DMS114 treated with DMSO at 0.1 percent for 48 hours (cell line): ENCODE results near the gene H1-8.

Experiments
- DNase-seq: peaks from one replicate; lab custom pipeline; 2025; ENCODE audit not compliant: unreplicated experiment; lab: John Stamatoyannopoulos, UW

The H1-8 gene

DNA sequence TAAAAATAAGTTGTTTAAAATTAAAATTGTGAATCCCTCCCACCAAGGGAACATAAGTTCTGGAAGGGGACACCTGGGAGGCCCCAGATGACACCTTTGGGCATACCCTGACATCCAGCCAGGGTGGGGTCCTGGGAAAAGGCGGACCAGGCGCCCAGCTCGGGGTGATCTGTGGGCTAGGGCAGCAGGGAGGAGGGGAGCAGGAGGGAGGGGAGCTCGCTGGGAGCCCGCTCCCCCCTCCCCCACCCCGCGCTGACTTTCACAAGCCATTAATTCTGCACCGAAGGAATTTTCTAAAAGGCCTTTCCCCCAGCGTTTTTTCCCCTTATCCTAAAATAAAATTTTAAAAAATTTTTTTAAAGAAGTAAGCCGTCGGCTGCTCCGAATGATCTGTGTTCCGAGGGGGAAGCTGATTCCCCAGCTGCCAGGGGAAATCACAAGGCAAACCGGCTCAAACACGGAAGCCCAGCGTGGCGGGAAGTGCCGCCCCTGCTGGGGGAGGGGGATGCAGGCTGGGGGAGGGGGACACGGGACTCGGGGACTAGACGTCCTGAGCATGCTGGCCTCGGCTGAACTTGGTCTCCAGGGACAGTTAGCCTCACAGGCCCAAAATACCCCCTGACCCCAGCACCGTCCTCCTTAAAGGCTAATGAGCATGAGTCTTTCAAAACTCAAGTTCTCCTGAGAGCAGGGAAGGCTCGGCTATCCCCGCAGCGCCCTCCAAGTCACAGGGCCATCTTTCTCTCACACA, 49.6 kb downstream of the H1-8 start:
- no peak for DNase-seq

- no peak for DNase-seq
These were observed 50.2 kb downstream of the H1-8 start for GRCh38 chr3:129593230-129593594.

GRCh38 chr3:129593595-129594339, 50.8 kb downstream of the H1-8 start:
- DNase-seq = no peak

DNA sequence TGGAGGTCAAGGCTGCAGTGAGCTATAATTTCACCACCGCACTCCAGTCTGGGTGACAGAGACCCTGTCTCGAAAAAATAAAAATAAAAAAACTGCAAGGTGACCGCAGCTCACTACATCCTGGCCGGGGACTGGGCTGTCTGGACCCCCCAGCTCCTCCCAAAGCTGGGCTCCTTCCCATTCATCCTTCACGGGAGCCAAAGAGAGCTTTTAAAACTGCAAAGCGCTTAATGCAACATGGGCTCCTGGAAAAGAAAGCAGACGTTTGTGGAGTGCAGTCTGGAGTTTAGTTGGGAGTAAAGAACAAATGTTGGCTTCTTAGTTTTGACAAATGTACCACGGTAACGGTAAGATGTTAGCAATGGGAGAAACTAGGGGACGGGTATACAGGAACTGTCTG, 51.4 kb downstream of the H1-8 start:
- DNase-seq = no peak

- no peak for DNase-seq
These were observed 52.0 kb downstream of the H1-8 start for GRCh38 chr3:129594907-129595390.

DNA sequence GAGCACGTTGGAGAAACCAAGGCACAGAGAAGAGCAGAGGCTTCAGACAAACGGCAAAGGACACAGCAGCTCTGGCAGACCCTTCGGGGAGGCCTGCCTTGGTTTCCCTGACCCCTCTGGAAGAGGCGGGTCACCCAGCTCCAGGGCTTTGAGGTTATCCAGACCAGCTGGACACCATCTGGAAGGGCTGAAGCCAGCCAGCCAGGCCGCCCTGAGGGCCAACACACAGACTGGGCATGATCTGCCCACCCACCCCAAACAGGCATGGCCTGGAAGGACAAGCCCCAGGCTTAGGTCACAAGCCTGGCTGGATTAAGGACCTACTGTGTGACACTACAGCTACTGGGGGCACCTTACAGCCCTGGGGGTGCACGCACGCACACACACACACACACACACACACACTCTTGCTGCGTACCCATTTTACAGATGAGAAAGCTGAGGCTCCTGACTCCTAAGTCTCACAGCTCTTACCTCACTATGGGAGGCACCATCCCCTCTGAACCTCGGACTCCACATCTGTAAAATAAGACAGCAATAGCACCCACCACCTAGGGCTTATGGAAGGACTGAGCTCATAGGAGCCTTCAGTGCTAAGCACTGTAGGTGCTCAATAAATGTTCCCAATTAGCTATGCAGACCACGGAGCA, 52.7 kb downstream of the H1-8 start:
- DNase-seq = no peak

- DNase-seq = no peak
These were observed 53.5 kb downstream of the H1-8 start for GRCh38 chr3:129596194-129597086.

- DNase-seq = no peak
These were observed 54.4 kb downstream of the H1-8 start for GRCh38 chr3:129597087-129597999.

GRCh38 chr3:129598000-129598381, 55.0 kb downstream of the H1-8 start:
- DNase-seq = no peak

- no peak for DNase-seq
These were observed 55.5 kb downstream of the H1-8 start for GRCh38 chr3:129598484-129598883.

GRCh38 chr3:129599073-129599472, 56.1 kb downstream of the H1-8 start:
- DNase-seq = no peak

- no peak for DNase-seq
These were observed 56.6 kb downstream of the H1-8 start for GRCh38 chr3:129599607-129600006.

- DNase-seq = no peak
These were observed 57.4 kb downstream of the H1-8 start for GRCh38 chr3:129600348-129600747.
